HepG2 (cell line): ENCODE results near the gene NDUFS7. TPM values are rescaled to one million over a fixed set of nuclear protein-coding genes. Genes with fewer than 3 reads are reported as not detected.
A peak's percentile ranks its signal among the peaks of the same experiment; 100 is the strongest.

Source experiments
- CBX5 ChIP-seq: sonication (generic); formaldehyde crosslinking; IDR thresholded peaks from 2 replicates; pipeline ENCODE4 v1.4.0; 2020; ENCODE audit warnings: missing genetic modification reagents, borderline replicate concordance
- CCDC6 ChIP-seq: sonication (generic); formaldehyde crosslinking; IDR thresholded peaks from 2 replicates; pipeline ENCODE4 v1.8.1; 2022; ENCODE audit warnings: mild to moderate bottlenecking, missing genetic modification reagents, moderate library complexity
- CHCHD3 ChIP-seq: sonication (generic); formaldehyde crosslinking; IDR thresholded peaks from 2 replicates; pipeline ENCODE4 v1.8.0; 2022; ENCODE audit warnings: mild to moderate bottlenecking, missing genetic modification reagents, moderate library complexity
- GABPA ChIP-seq, 2 experiments: IDR thresholded peaks; 2 replicates each; pipeline ENCODE4 v1.6.1; 2011 to 2016; ENCODE audit warnings: low read depth in 2 of 2, low read length in 1 of 2, missing biosample characterization in 1 of 2, missing genetic modification characterization in 1 of 2
- HMGXB4 ChIP-seq, 2 experiments: sonication (generic) in 1 of 2; formaldehyde crosslinking in 1 of 2; IDR thresholded peaks; 2 replicates each; pipeline versions ENCODE4 v1.4.0 to v1.6.1; 2018 to 2020; ENCODE audit warnings: missing genetic modification reagents in 2 of 2, borderline replicate concordance in 1 of 2, low read depth in 1 of 2, mild to moderate bottlenecking in 1 of 2, missing biosample characterization in 1 of 2
- HOMEZ ChIP-seq: IDR thresholded peaks from 2 replicates; pipeline ENCODE4 v1.6.1; 2016; ENCODE audit warnings: low read depth
- ISX ChIP-seq: sonication (generic); formaldehyde crosslinking; conservative IDR thresholded peaks from 2 replicates; pipeline ENCODE4 v1.5.0; 2020; ENCODE audit warnings: missing genetic modification reagents
- KDM1A ChIP-seq: IDR thresholded peaks from 2 replicates; pipeline ENCODE4 v1.6.1; 2016; ENCODE audit warnings: missing compliant biosample characterization
- KLF15 ChIP-seq: sonication (generic); formaldehyde crosslinking; IDR thresholded peaks from 2 replicates; pipeline ENCODE4 v1.8.1; 2023; ENCODE audit warnings: borderline replicate concordance, mild to moderate bottlenecking, inconsistent platforms, missing genetic modification reagents, mixed read lengths
- PAWR ChIP-seq: sonication (generic); formaldehyde crosslinking; IDR thresholded peaks from 2 replicates; pipeline ENCODE4 v1.4.0; 2020; ENCODE audit warnings: missing genetic modification reagents, mild to moderate bottlenecking, borderline replicate concordance
- RAD21 ChIP-seq: fragments of 450-650 bp; formaldehyde crosslinking; IDR thresholded peaks from 2 replicates; pipeline ENCODE4 v1.5.0; 2020; ENCODE audit warnings: mild to moderate bottlenecking
- RORA ChIP-seq: sonication (generic); formaldehyde crosslinking; IDR thresholded peaks from 2 replicates; pipeline ENCODE4 v1.5.0; 2020; ENCODE audit warnings: mild to moderate bottlenecking, missing genetic modification reagents, moderate library complexity
- ZBTB26 ChIP-seq: IDR thresholded peaks from 2 replicates; pipeline ENCODE4 v1.6.1; 2016; ENCODE audit warnings: missing compliant biosample characterization, missing genetic modification reagents, borderline replicate concordance
- ZBTB7A ChIP-seq: sonication (generic); formaldehyde crosslinking; IDR thresholded peaks from 2 replicates; pipeline ENCODE4 v1.8.0; 2022; ENCODE audit warnings: mild to moderate bottlenecking, missing genetic modification reagents
- ZKSCAN8 ChIP-seq: IDR thresholded peaks from 2 replicates; pipeline ENCODE4 v1.6.1; 2016; ENCODE audit warnings: borderline replicate concordance, missing genetic modification reagents, missing compliant biosample characterization
- ZNF263 ChIP-seq: sonication (generic); formaldehyde crosslinking; IDR thresholded peaks from 2 replicates; pipeline ENCODE4 v1.4.0; 2020; ENCODE audit warnings: missing genetic modification reagents
- ZNF276 ChIP-seq: sonication (generic); formaldehyde crosslinking; IDR thresholded peaks from 2 replicates; pipeline ENCODE4 v1.4.0; 2020; ENCODE audit warnings: mild to moderate bottlenecking, low read depth, missing genetic modification reagents
- ZNF383 ChIP-seq: sonication (generic); formaldehyde crosslinking; IDR thresholded peaks from 2 replicates; pipeline ENCODE4 v1.4.0; 2020; ENCODE audit warnings: missing genetic modification reagents, mild to moderate bottlenecking, borderline replicate concordance
- ZNF484 ChIP-seq: sonication (generic); formaldehyde crosslinking; IDR thresholded peaks from 2 replicates; pipeline ENCODE4 v1.5.1; 2020; ENCODE audit warnings: mild to moderate bottlenecking, low read depth, missing genetic modification reagents, borderline replicate concordance
- polyA plus RNA-seq, 8 experiments: library from polyadenylated mRNA; depleted of rRNA in 3 of 8; stranded (reverse) in 7 of 8; unstranded in 1 of 8; fragments of >200 nt; fragmentation: Illumina TruSeq in 4 of 8; extraction: Trizol in 4 of 8; gene quantifications; 2 replicates each; pipeline versions ENCODE4 v1.2.1 to v1.2.3, GENCODE V29; 2011 to 2016; ENCODE audit warnings: low read depth in 4 of 8, missing spikeins in 1 of 8, mixed read lengths in 1 of 8; ENCODE audit not compliant: insufficient read depth in 1 of 8
- total RNA-seq, 5 experiments: library from RNA; depleted of rRNA; stranded (reverse); fragments of >200 nt; fragmentation: Illumina TruSeq; extraction: Trizol; gene quantifications; 2 replicates each; pipeline ENCODE4 v1.2.3, GENCODE V29; 2016; ENCODE audit warnings: low read depth in 1 of 5
- TF ChIP-seq, protein P1 (sequence below): sonication (generic); formaldehyde crosslinking; conservative IDR thresholded peaks from 2 replicates; pipeline ENCODE4 v1.8.0; 2022; ENCODE audit warnings: missing genetic modification reagents

Gene NDUFS7
- total and polyA plus RNA-seq, 2 of the 13 experiments (the other 11 are each of a cell fraction or from before 2014, with no cell fraction given) = 34.3 to 66.9 TPM

DNA sequence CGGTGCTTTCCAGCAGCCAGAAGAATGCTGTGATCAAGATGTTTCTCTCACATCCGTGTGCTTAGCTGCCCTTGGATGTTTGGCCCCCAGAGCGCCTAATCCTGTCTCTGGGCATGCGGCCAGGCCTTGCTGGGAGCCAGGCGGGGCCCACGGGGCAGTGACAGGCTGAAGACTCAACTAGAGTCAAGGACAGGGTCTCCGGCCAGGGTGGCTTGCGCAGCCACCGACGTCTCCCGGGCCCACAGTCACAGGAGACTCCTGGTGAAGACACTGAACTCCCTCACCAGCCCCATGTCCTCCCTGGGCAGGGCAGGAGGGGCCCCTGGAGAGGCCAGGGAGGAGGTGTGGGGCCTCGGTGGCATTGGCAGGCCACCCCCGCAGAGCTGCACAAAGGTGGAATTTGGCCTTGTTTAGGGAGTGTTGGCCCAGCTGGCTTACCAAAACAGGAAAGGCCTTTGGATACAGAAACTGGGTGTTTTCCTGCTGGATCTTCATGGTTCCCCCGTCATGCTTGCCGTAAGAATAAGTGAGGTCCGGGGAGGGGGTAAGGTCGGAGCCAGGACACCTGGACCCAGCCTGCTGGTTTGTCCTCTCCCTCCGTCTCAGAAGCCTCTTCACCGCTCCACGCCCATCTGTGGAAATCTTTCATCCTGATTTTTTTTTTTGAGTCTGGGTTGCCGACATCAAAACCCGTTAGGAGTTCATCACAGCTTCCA lies 10.0 kb upstream of the NDUFS7 start (continued):
- TF ChIP-seq CBX5 (CRISPR knock-in tag) = peak; percentile 76; the same call in 1 of the 2 replicates
- 0 out of 2 replicates have a peak, but pooled peaks have one; percentile 71 for TF ChIP-seq RORA (CRISPR knock-in tag)
- TF ChIP-seq HOMEZ (CRISPR knock-in tag) = no peak; the same call in 1 of the 2 replicates
- TF ChIP-seq CHCHD3 (CRISPR knock-in tag) = no peak
- TF ChIP-seq CCDC6 = no peak; the same call in 1 of the 2 replicates
- TF ChIP-seq ZKSCAN8 (CRISPR knock-in tag) = no peak
- TF ChIP-seq HMGXB4 (CRISPR knock-in tag; IDR thresholded peaks at IDR 0.05; ENCODE audit: borderline replicate concordance in 1 of 2, low read depth in 1 of 2) = peak; percentile 70 to 77; a peak in 3 of 4 replicates
- no peak for TF ChIP-seq ZNF383 (CRISPR knock-in tag)
- TF ChIP-seq RAD21 (CRISPR knock-in tag) = peak; percentile 39; the same call in 1 of the 2 replicates
- TF ChIP-seq ZNF263 (CRISPR knock-in tag) = peak; percentile 74
- TF ChIP-seq KLF15 (CRISPR knock-in tag) = 0 out of 2 replicates have a peak, but pooled peaks have one; percentile 21
- no peak for TF ChIP-seq ISX (CRISPR knock-in tag)
- no peak for TF ChIP-seq KDM1A (CRISPR knock-in tag)
- TF ChIP-seq ZBTB26 (CRISPR knock-in tag) = no peak; the same call in 1 of the 2 replicates
- TF ChIP-seq, protein P1, sequence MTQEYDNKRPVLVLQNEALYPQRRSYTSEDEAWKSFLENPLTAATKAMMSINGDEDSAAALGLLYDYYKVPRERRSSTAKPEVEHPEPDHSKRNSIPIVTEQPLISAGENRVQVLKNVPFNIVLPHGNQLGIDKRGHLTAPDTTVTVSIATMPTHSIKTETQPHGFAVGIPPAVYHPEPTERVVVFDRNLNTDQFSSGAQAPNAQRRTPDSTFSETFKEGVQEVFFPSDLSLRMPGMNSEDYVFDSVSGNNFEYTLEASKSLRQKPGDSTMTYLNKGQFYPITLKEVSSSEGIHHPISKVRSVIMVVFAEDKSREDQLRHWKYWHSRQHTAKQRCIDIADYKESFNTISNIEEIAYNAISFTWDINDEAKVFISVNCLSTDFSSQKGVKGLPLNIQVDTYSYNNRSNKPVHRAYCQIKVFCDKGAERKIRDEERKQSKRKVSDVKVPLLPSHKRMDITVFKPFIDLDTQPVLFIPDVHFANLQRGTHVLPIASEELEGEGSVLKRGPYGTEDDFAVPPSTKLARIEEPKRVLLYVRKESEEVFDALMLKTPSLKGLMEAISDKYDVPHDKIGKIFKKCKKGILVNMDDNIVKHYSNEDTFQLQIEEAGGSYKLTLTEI (CRISPR knock-in tag) = no peak
- TF ChIP-seq ZNF484 (CRISPR knock-in tag) = no peak
- no peak; the same call in 1 of the 2 replicates for TF ChIP-seq ZNF276 (CRISPR knock-in tag)
- TF ChIP-seq ZBTB7A (CRISPR knock-in tag) = peak; percentile 32; the same call in 1 of the 2 replicates
- TF ChIP-seq GABPA (IDR thresholded peaks at IDR 0.05; ENCODE audit: low read depth, low read length) = no peak
- TF ChIP-seq GABPA (CRISPR knock-in tag; IDR thresholded peaks at IDR 0.05; ENCODE audit: low read depth) = no peak
- TF ChIP-seq PAWR (CRISPR knock-in tag) = 0 out of 2 replicates have a peak, but pooled peaks have one; percentile 48
